ENCODE data around the gene RCSD1. TPM values are rescaled to one million over a fixed set of nuclear protein-coding genes. Genes with fewer than 3 reads are reported as not detected.

Gene RCSD1
- total RNA-seq, 1 donor from 2014 or later = 0.98 TPM

GRCh38 chr1:167659450-167659849, 29.4 kb downstream of the RCSD1 start:
- H3K4me3 ChIP-seq (ENCODE audit: insufficient read depth, low read depth, low read length) = no peak overlapping the region
- H3K4me1 Mint-ChIP-seq (ENCODE audit: low read depth, unreplicated experiment) = peaks cover 36% of the 10 kb centered on the region
- no peak overlapping the region for H3K27ac ChIP-seq (ENCODE audit: low read depth, low read length)
- H3K4me2 ChIP-seq (ENCODE audit: low read length) = no peak overlapping the region
- FAIRE-seq = no peak
- no peak overlapping the region for H3K4me3 Mint-ChIP-seq (ENCODE audit: unreplicated experiment)
- no peaks in the 10 kb centered on the region for H3K36me3 ChIP-seq (ENCODE audit: insufficient read depth, low read length)
- TF ChIP-seq CTCF (IDR thresholded peaks at IDR 0.05; ENCODE audit: insufficient read depth, low read depth, low read length) (no peak), EZH2 (IDR thresholded peaks at IDR 0.05; ENCODE audit: insufficient read depth, low read length) (no peak)
- no peaks in the 10 kb centered on the region for H3K27me3 Mint-ChIP-seq (ENCODE audit: low read depth, unreplicated experiment)
- H3K4me1 ChIP-seq (ENCODE audit: insufficient read depth, low read length) = peaks cover 9% of the 10 kb centered on the region
- H3K27me3 ChIP-seq (ENCODE audit: insufficient read depth, low read length) = no peaks in the 10 kb centered on the region
- H3K9ac ChIP-seq (ENCODE audit: low read length) = no peak overlapping the region
- no peaks in the 10 kb centered on the region for H3K9me3 ChIP-seq (ENCODE audit: insufficient read depth, low read depth, low read length)
- no peaks in the 10 kb centered on the region for H3K79me2 ChIP-seq (ENCODE audit: insufficient read depth, low read length)
- peak overlapping the region; percentile 49 for H3K27ac Mint-ChIP-seq (ENCODE audit: unreplicated experiment)
- no peak overlapping the region for H2AFZ ChIP-seq (ENCODE audit: low read depth, low read length)
- no peaks in the 10 kb centered on the region for H3K9me3 Mint-ChIP-seq (ENCODE audit: unreplicated experiment)
- H4K20me1 ChIP-seq (ENCODE audit: insufficient read depth, low read length) = no peaks in the 10 kb centered on the region
- no peak for DNase-seq (ENCODE audit: low read depth)
- no peaks in the 10 kb centered on the region for H3K36me3 Mint-ChIP-seq (ENCODE audit: low read depth, unreplicated experiment)

- Histone ChIP-seq H3K9ac (ENCODE audit: low read length) (no peak overlapping the region), H3K4me1 (ENCODE audit: insufficient read depth, low read length) (peaks cover 9% of the 10 kb centered on the region), H3K27me3 (ENCODE audit: insufficient read depth, low read length) (no peaks in the 10 kb centered on the region), H3K4me3 (ENCODE audit: insufficient read depth, low read depth, low read length) (no peak overlapping the region), H3K4me2 (ENCODE audit: low read length) (no peak overlapping the region), H2AFZ (ENCODE audit: low read depth, low read length) (no peak overlapping the region), H3K36me3 (ENCODE audit: insufficient read depth, low read length) (no peaks in the 10 kb centered on the region), H4K20me1 (ENCODE audit: insufficient read depth, low read length) (no peaks in the 10 kb centered on the region), H3K9me3 (ENCODE audit: insufficient read depth, low read depth, low read length) (no peaks in the 10 kb centered on the region), H3K79me2 (ENCODE audit: insufficient read depth, low read length) (no peaks in the 10 kb centered on the region), H3K27ac (ENCODE audit: low read depth, low read length) (no peak overlapping the region)
- no peak for DNase-seq (ENCODE audit: low read depth)
- no peaks in the 10 kb centered on the region for H3K36me3 Mint-ChIP-seq (ENCODE audit: low read depth, unreplicated experiment)
- H3K4me3 Mint-ChIP-seq (ENCODE audit: unreplicated experiment) = no peak overlapping the region
- H3K4me1 Mint-ChIP-seq (ENCODE audit: low read depth, unreplicated experiment) = peaks cover 36% of the 10 kb centered on the region
- H3K9me3 Mint-ChIP-seq (ENCODE audit: unreplicated experiment) = no peaks in the 10 kb centered on the region
- no peak for FAIRE-seq
- no peaks in the 10 kb centered on the region for H3K27me3 Mint-ChIP-seq (ENCODE audit: low read depth, unreplicated experiment)
- TF ChIP-seq CTCF (IDR thresholded peaks at IDR 0.05; ENCODE audit: insufficient read depth, low read depth, low read length) = no peak
- no peak for TF ChIP-seq EZH2 (IDR thresholded peaks at IDR 0.05; ENCODE audit: insufficient read depth, low read length)
- peak overlapping the region; percentile 49 for H3K27ac Mint-ChIP-seq (ENCODE audit: unreplicated experiment)
Observed at GRCh38 chr1:167659881-167660280, 29.8 kb downstream of the RCSD1 start.

GRCh38 chr1:167661527-167662426, 31.7 kb downstream of the RCSD1 start:
- Mint-ChIP-seq H3K27me3 (ENCODE audit: low read depth, unreplicated experiment) (no peaks in the 10 kb centered on the region), H3K27ac (ENCODE audit: unreplicated experiment) (peak overlapping the region; percentile 60), H3K9me3 (ENCODE audit: unreplicated experiment) (no peaks in the 10 kb centered on the region), H3K4me3 (ENCODE audit: unreplicated experiment) (no peak overlapping the region), H3K4me1 (ENCODE audit: low read depth, unreplicated experiment) (peaks cover 42% of the 10 kb centered on the region), H3K36me3 (ENCODE audit: low read depth, unreplicated experiment) (no peaks in the 10 kb centered on the region)
- H3K4me2 ChIP-seq (ENCODE audit: low read length) = no peak overlapping the region
- H3K4me3 ChIP-seq (ENCODE audit: insufficient read depth, low read depth, low read length) = no peak overlapping the region
- no peaks in the 10 kb centered on the region for H4K20me1 ChIP-seq (ENCODE audit: insufficient read depth, low read length)
- no peaks in the 10 kb centered on the region for H3K9me3 ChIP-seq (ENCODE audit: insufficient read depth, low read depth, low read length)
- H3K79me2 ChIP-seq (ENCODE audit: insufficient read depth, low read length) = no peaks in the 10 kb centered on the region
- no peaks in the 10 kb centered on the region for H3K27me3 ChIP-seq (ENCODE audit: insufficient read depth, low read length)
- TF ChIP-seq CTCF (IDR thresholded peaks at IDR 0.05; ENCODE audit: insufficient read depth, low read depth, low read length) = no peak
- no peak for TF ChIP-seq EZH2 (IDR thresholded peaks at IDR 0.05; ENCODE audit: insufficient read depth, low read length)
- peaks cover 12% of the 10 kb centered on the region for H3K4me1 ChIP-seq (ENCODE audit: insufficient read depth, low read length)
- FAIRE-seq = no peak
- no peaks in the 10 kb centered on the region for H3K36me3 ChIP-seq (ENCODE audit: insufficient read depth, low read length)
- H2AFZ ChIP-seq (ENCODE audit: low read depth, low read length) = no peak overlapping the region
- no peak overlapping the region for H3K9ac ChIP-seq (ENCODE audit: low read length)
- no peak overlapping the region for H3K27ac ChIP-seq (ENCODE audit: low read depth, low read length)
- peak; percentile 77 for DNase-seq (ENCODE audit: low read depth)

All from astrocyte (in vitro differentiated cells and primary cell).